Suprapubic skin (tissue), 4 donors: Measurements from ENCODE around the gene SLC39A5. TPM values are rescaled to one million over a fixed set of nuclear protein-coding genes. Genes with fewer than 3 reads are reported as not detected.

ENCODE experiments used
- DNase-seq, 2 donors: peaks; one replicate each; pipeline ENCODE4 v3.0.0-alpha.2; 2019; ENCODE audit warnings: low spot score in 2 of 2
- H3K27ac ChIP-seq: fragments of 200-600 bp; sonication (generic); one replicate; pipeline ENCODE4 v1.5.1; 2019
- H3K27me3 ChIP-seq: fragments of 200-600 bp; sonication (generic); one replicate; pipeline ENCODE4 v1.5.1; 2019
- H3K36me3 ChIP-seq: fragments of 200-600 bp; sonication (generic); one replicate; pipeline ENCODE4 v1.5.1; 2019
- H3K4me1 ChIP-seq: fragments of 200-600 bp; sonication (generic); one replicate; pipeline ENCODE4 v1.5.1; 2019
- H3K4me3 ChIP-seq: fragments of 200-600 bp; sonication (generic); one replicate; pipeline ENCODE4 v1.5.1; 2019; ENCODE audit warnings: mild to moderate bottlenecking
- H3K9me3 ChIP-seq: fragments of 200-600 bp; sonication (generic); one replicate; pipeline ENCODE4 v1.5.1; 2019
- CTCF ChIP-seq, 2 donors: fragments of 200-600 bp in 1 of 2; fragments of 450-650 bp in 1 of 2; sonication (generic) in 1 of 2; IDR thresholded peaks; one replicate each; pipeline ENCODE4 v1.5.1; 2016 to 2019; ENCODE audit warnings: antibody characterized with exemption in 2 of 2, mild to moderate bottlenecking in 1 of 2, moderate library complexity in 1 of 2
- EP300 ChIP-seq: sonication (generic); formaldehyde crosslinking; IDR thresholded peaks from one replicate; pipeline ENCODE4 v1.6.1; 2017; ENCODE audit warnings: antibody characterized with exemption
- POLR2A ChIP-seq, 2 donors: fragments of 450-650 bp; IDR thresholded peaks; one replicate each; pipeline ENCODE4 v1.6.1; 2017; ENCODE audit warnings: antibody characterized with exemption in 2 of 2, mild to moderate bottlenecking in 2 of 2, moderate library complexity in 2 of 2
- POLR2AphosphoS5 ChIP-seq, 3 donors: sonication (generic); formaldehyde crosslinking; IDR thresholded peaks; one replicate each; pipeline ENCODE4 v1.6.1; 2017; ENCODE audit warnings: antibody characterized with exemption in 3 of 3
- WGBS: methylation state at CpG from one replicate; pipeline ENCODE4 v1.1.5; 2018; 5-methylcytosine and 5-hydroxymethylcytosine counted together
- total RNA-seq, 4 donors: library from RNA; depleted of rRNA; stranded (reverse); fragments of >200 nt; gene quantifications; one replicate each; pipeline ENCODE4 v1.1.0, GENCODE V29; 2016

The SLC39A5 gene
- total RNA-seq, 4 donors from 2014 or later: 1.3 to 2.4 TPM; not detected in 2

DNA sequence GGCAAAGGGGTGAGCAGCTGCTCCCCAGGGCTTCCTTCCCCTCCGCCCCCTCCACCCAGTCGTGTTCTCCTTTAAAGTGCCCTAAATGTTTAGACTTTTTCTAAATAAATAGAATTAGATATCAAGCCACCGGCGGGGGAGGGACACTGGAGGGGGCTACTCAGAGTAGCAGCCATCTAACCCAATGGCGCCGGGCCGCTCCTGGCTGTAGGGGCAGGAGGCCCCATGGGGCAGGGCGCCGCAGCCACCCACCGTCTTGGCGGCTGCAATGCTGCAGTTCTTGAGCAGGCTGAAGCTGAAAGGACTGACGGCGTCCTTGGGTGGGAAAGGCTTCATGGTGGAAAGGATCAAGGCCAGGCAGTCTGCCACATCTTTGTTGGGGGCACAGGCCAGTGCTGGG lies 13.1 kb downstream of the SLC39A5 start:
- Histone ChIP-seq H3K4me3 (no peak overlapping the region), H3K9me3 (no peaks in the 10 kb centered on the region), H3K36me3 (peaks cover 95% of the 10 kb centered on the region), H3K4me1 (no peaks in the 10 kb centered on the region), H3K27me3 (no peaks in the 10 kb centered on the region), H3K27ac (no peak overlapping the region)
- TF ChIP-seq EP300: no peak
- no peak for TF ChIP-seq POLR2A (IDR thresholded peaks at IDR 0.05)
- DNase-seq: no peak
- WGBS: 90% methylated on average over 5 of the region's 13 CpGs

DNA sequence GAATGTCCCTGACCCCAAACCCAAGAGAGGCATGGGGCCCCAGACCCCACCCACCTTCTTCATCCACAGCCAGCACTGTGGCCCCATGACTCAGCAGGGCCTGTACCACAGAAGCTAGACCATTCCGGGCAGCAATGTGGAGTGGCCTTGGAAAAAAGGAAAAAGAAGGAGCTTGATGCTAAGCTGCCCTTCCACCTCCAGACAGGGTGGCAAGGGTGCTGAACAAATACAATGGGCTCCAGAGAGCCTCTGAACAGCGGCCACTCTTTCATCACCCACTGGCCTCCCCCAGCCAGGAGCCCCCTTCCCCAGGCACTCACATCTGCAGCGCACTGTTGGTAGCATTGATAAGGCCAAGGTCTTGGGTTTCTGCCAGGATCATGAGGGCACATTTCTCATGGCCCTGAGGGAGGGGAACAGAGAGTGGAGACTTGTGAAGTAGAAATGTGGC lies 13.9 kb downstream of the SLC39A5 start:
- TF ChIP-seq POLR2A (IDR thresholded peaks at IDR 0.05) (no peak), POLR2AphosphoS5 (IDR thresholded peaks at IDR 0.05) (no peak), EP300 (no peak), CTCF (IDR thresholded peaks at IDR 0.05) (no peak)
- peaks cover 98% of the 10 kb centered on the region for H3K36me3 ChIP-seq
- H3K4me1 ChIP-seq: no peaks in the 10 kb centered on the region
- H3K27me3 ChIP-seq: no peaks in the 10 kb centered on the region
- H3K27ac ChIP-seq: no peak overlapping the region
- H3K9me3 ChIP-seq: no peaks in the 10 kb centered on the region
- 85% methylated on average over 3 of the region's 3 CpGs for WGBS
- DNase-seq: no peak
- no peak overlapping the region for H3K4me3 ChIP-seq

GRCh38 chr12:56244494-56244893 lies 14.6 kb downstream of the SLC39A5 start:
- Histone ChIP-seq H3K4me3 (no peak overlapping the region), H3K4me1 (no peaks in the 10 kb centered on the region), H3K36me3 (peaks cover 98% of the 10 kb centered on the region), H3K27ac (no peak overlapping the region), H3K27me3 (no peaks in the 10 kb centered on the region), H3K9me3 (no peaks in the 10 kb centered on the region)
- WGBS: 93% methylated on average over 14 of the region's 14 CpGs
- no peak for DNase-seq
- TF ChIP-seq EP300 (no peak), CTCF (IDR thresholded peaks at IDR 0.05) (no peak), POLR2A (IDR thresholded peaks at IDR 0.05) (no peak), POLR2AphosphoS5 (IDR thresholded peaks at IDR 0.05) (no peak)

GRCh38 chr12:56247923-56248322 lies 18.1 kb downstream of the SLC39A5 start:
- Histone ChIP-seq H3K9me3 (no peaks in the 10 kb centered on the region), H3K36me3 (peaks cover 98% of the 10 kb centered on the region), H3K27me3 (no peaks in the 10 kb centered on the region), H3K4me3 (no peak overlapping the region), H3K4me1 (no peaks in the 10 kb centered on the region), H3K27ac (no peak overlapping the region)
- 88% methylated on average over 10 of the region's 16 CpGs for WGBS
- no peak for DNase-seq
- TF ChIP-seq POLR2AphosphoS5 (IDR thresholded peaks at IDR 0.05): no peak

DNA sequence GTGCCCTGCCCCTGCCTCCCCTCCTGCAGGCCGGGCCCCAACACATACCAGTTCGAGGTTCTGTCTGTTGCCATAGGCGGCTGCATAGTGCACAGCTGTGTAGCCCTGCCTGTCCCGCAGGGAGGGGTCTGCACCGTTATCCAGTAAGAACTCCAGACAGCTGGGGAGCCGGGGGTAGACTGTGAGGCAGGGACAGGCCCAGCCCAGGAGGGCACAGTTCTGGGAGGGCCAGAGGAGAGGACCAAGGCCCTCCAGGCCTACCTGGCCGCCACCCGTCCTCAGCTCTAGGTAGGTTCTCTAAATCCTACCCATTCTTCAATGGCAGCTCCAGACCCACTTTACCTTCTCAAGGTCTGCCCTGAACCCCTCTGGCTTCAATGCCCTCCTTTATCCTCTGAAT lies 18.9 kb downstream of the SLC39A5 start:
- H3K27ac ChIP-seq: no peak overlapping the region
- no peak for TF ChIP-seq EP300
- no peak for TF ChIP-seq POLR2A (IDR thresholded peaks at IDR 0.05)
- TF ChIP-seq POLR2AphosphoS5 (IDR thresholded peaks at IDR 0.05): no peak
- TF ChIP-seq CTCF (IDR thresholded peaks at IDR 0.05): no peak
- no peak overlapping the region for H3K4me3 ChIP-seq
- DNase-seq: no peak
- H3K9me3 ChIP-seq: no peaks in the 10 kb centered on the region
- no peaks in the 10 kb centered on the region for H3K4me1 ChIP-seq
- peaks cover 98% of the 10 kb centered on the region for H3K36me3 ChIP-seq
- 96% methylated on average over 8 of the region's 8 CpGs for WGBS
- H3K27me3 ChIP-seq: no peaks in the 10 kb centered on the region

GRCh38 chr12:56252649-56253048 lies 22.8 kb downstream of the SLC39A5 start:
- TF ChIP-seq CTCF (IDR thresholded peaks at IDR 0.05) (no peak), POLR2AphosphoS5 (IDR thresholded peaks at IDR 0.05) (no peak), POLR2A (IDR thresholded peaks at IDR 0.05) (no peak), EP300 (no peak)
- no peak overlapping the region for H3K4me3 ChIP-seq
- no peak overlapping the region for H3K27ac ChIP-seq
- no peaks in the 10 kb centered on the region for H3K9me3 ChIP-seq
- WGBS: 94% methylated on average over 3 of the region's 3 CpGs
- no peak for DNase-seq
- H3K27me3 ChIP-seq: no peaks in the 10 kb centered on the region
- H3K36me3 ChIP-seq: peaks cover 85% of the 10 kb centered on the region
- H3K4me1 ChIP-seq: peaks cover 17% of the 10 kb centered on the region
